HCT116 (cell line): ENCODE data around the gene SUGT1. TPM values are rescaled to one million over a fixed set of nuclear protein-coding genes. Genes with fewer than 3 reads are reported as not detected.

ENCODE experiments used
- ATAC-seq: fragments of 200-7000 bp; cut with Tn5 transposase; 2 replicates; pipeline ENCODE4 v1.9.1; 2020; ENCODE audit warnings: mild to moderate bottlenecking, moderate library complexity
- BruUV-seq: library from RNA; stranded (reverse); fragments of 400-500 nt; replicated peaks from 2 replicates; lab custom pipeline; 2021; lab: Mats Ljungman, UMichigan
- CTCF ChIA-PET: fragments of 300-600 bp; sonication (Branson Sonifier 250); formaldehyde crosslinking; loops from one replicate; lab custom pipeline; 2021; ENCODE audit warnings: antibody characterized with exemption; lab: Charles Lee
- POLR2A ChIA-PET: fragments of 300-600, 350-600 bp; sonication (Branson Sonifier 250); formaldehyde crosslinking; loops from one replicate; lab custom pipeline; 2021; ENCODE audit warnings: antibody characterized with exemption; lab: Charles Lee
- RAD21 ChIA-PET, 2 experiments: fragments of 300-600 bp; sonication (Branson Sonifier 250); formaldehyde crosslinking; loops; one replicate each; lab custom pipeline; 2023; ENCODE audit warnings: low total read pairs in 2 of 2; ENCODE audit not compliant: uncharacterized antibody in 2 of 2, unreplicated experiment in 2 of 2, low non-redundant PET in 1 of 2; lab: Charles Lee
- DNase-seq: peaks from one replicate; pipeline ENCODE4 v3.0.0-alpha.2; 2010; ENCODE audit warnings: low read depth, low spot score
- H2AFZ ChIP-seq: fragments of 200-600 bp; shearing (Covaris generic), sonication (generic); 2 replicates; pipeline ENCODE4 v1.6.1; 2017; ENCODE audit warnings: low read depth, mixed run types, mixed read lengths, antibody characterized with exemption, low read length; ENCODE audit not compliant: poor library complexity, severe bottlenecking
- H3K27ac ChIP-seq: 2 replicates; pipeline ENCODE4 v1.5.1; 2012; ENCODE audit warnings: low read depth, low read length
- H3K27me3 ChIP-seq: fragments of 200-600 bp; sonication (generic); 2 replicates; pipeline ENCODE4 v1.6.1; 2016; ENCODE audit warnings: mixed run types, low read length, mixed read lengths; ENCODE audit not compliant: insufficient read depth
- H3K36me3 ChIP-seq, 2 experiments: fragments of 200-500 bp in 1 of 2; fragments of 200-600 bp in 1 of 2; sonication (Bioruptor generic) in 1 of 2; sonication (generic) in 1 of 2; 2 replicates each; pipeline versions ENCODE4 v1.5.1 to v1.6.1; 2014 to 2016; ENCODE audit warnings: low read length in 2 of 2, inconsistent platforms in 1 of 2, mixed read lengths in 1 of 2, mixed run types in 1 of 2; ENCODE audit not compliant: insufficient read depth in 2 of 2, control insufficient read depth in 1 of 2
- H3K4me1 ChIP-seq, 2 experiments: fragments of 200-600 bp in 1 of 2; sonication (generic) in 1 of 2; 2 replicates each; pipeline versions ENCODE4 v1.5.1 to v1.6.1; 2012 to 2017; ENCODE audit warnings: low read length in 2 of 2, inconsistent platforms in 1 of 2, mild to moderate bottlenecking in 1 of 2, mixed read lengths in 1 of 2, mixed run types in 1 of 2, moderate library complexity in 1 of 2; ENCODE audit not compliant: insufficient read depth in 2 of 2, control insufficient read depth in 1 of 2
- H3K4me2 ChIP-seq: fragments of 200-600 bp; sonication (generic); 2 replicates; pipeline ENCODE4 v1.6.1; 2017; ENCODE audit warnings: mixed run types, low read length, mixed read lengths
- H3K4me3 ChIP-seq, 2 experiments: fragments of 200-600 bp in 1 of 2; sonication (generic) in 1 of 2; replicated peaks in 1 of 2; 2 replicates each; pipeline ENCODE4 v1.5.1; 2011 to 2016; ENCODE audit warnings: low read length in 2 of 2, control low read depth in 1 of 2, low read depth in 1 of 2, mild to moderate bottlenecking in 1 of 2, mixed read lengths in 1 of 2, mixed run types in 1 of 2
- H3K79me2 ChIP-seq: fragments of 200-600 bp; sonication (generic); 2 replicates; pipeline ENCODE4 v1.6.1; 2017; ENCODE audit warnings: mild to moderate bottlenecking, mixed run types, low read length, moderate library complexity, mixed read lengths; ENCODE audit not compliant: insufficient read depth
- H3K9ac ChIP-seq: fragments of 200-600 bp; sonication (generic); 2 replicates; pipeline ENCODE4 v1.6.1; 2016; ENCODE audit warnings: low read length, mixed read lengths
- H3K9me2 ChIP-seq: fragments of 200-600 bp; sonication (generic), shearing (Covaris generic); 2 replicates; pipeline ENCODE4 v1.6.1; 2017; ENCODE audit warnings: mixed run types, mild to moderate bottlenecking, moderate library complexity; ENCODE audit not compliant: insufficient read depth
- H3K9me3 ChIP-seq, 2 experiments: fragments of 200-500 bp in 1 of 2; fragments of 200-600 bp in 1 of 2; sonication (Bioruptor generic) in 1 of 2; sonication (generic) in 1 of 2; 2 replicates each; pipeline ENCODE4 v1.6.1; 2014 to 2017; ENCODE audit warnings: low read length in 2 of 2, mixed read lengths in 2 of 2, inconsistent platforms in 1 of 2, low read depth in 1 of 2, mild to moderate bottlenecking in 1 of 2, mixed run types in 1 of 2, moderate library complexity in 1 of 2; ENCODE audit not compliant: control insufficient read depth in 1 of 2, insufficient read depth in 1 of 2
- H4K20me1 ChIP-seq: fragments of 200-600 bp; sonication (generic), shearing (Covaris generic); 2 replicates; pipeline ENCODE4 v1.6.1; 2017; ENCODE audit warnings: mixed run types, mild to moderate bottlenecking, moderate library complexity; ENCODE audit not compliant: insufficient read depth
- ATF3 ChIP-seq: IDR thresholded peaks from 2 replicates; pipeline ENCODE4 v1.6.1; 2012
- CBX3 ChIP-seq: IDR thresholded peaks from 2 replicates; pipeline ENCODE4 v1.6.1; 2012; ENCODE audit warnings: low read depth
- CEBPB ChIP-seq: IDR thresholded peaks from 2 replicates; pipeline ENCODE4 v1.6.1; 2012; ENCODE audit warnings: low read depth
- EZH2 ChIP-seq: fragments of 200-600 bp; sonication (generic); IDR thresholded peaks from 2 replicates; pipeline ENCODE4 v1.6.1; 2017; ENCODE audit warnings: antibody characterized with exemption, mixed run types
- JUND ChIP-seq: IDR thresholded peaks from 2 replicates; pipeline ENCODE4 v1.6.1; 2012
- MAX ChIP-seq: IDR thresholded peaks from 2 replicates; pipeline ENCODE4 v1.6.1; 2012
- SP1 ChIP-seq: IDR thresholded peaks from 2 replicates; pipeline ENCODE4 v1.6.1; 2012; ENCODE audit warnings: low read depth
- ZFX ChIP-seq: fragments of 450-650 bp; IDR thresholded peaks from 2 replicates; pipeline ENCODE4 v1.6.1; 2017
- ZNF274 ChIP-seq: fragments of 200-500 bp; sonication (Bioruptor generic); IDR thresholded peaks from 2 replicates; pipeline ENCODE4 v1.6.1; 2014; ENCODE audit warnings: mild to moderate bottlenecking, low read depth, low read length, inconsistent platforms
- intact Hi-C: fragments of 100-400 bp; cut with micrococcal nuclease; formaldehyde crosslinking; loops from 2 replicates; pipeline ENCODE4 v1.10.0; 2022
- total RNA-seq: library from RNA; stranded (reverse); gene quantifications from one replicate; pipeline ENCODE4 v1.2.1, GENCODE V29; 2021; ENCODE audit not compliant: unreplicated experiment

Gene SUGT1
- total RNA-seq, 1 experiment from 2014 or later: 75.6 TPM

GRCh38 chr13:52736891-52737290 lies 84.3 kb downstream of the SUGT1 start:
- ChIA-PET POLR2A (no interaction called here), RAD21 (no interaction called here), CTCF (interaction anchor here (1.0 kb wide), 1 partner anchor 397 kb away, joined by 3 read pairs; no protein-coding TSS in a partner anchor)
- ATAC-seq (no peak), DNase-seq (no peak)
- Histone ChIP-seq H3K27ac (no peak overlapping the region), H3K36me3 (no peaks in the 10 kb centered on the region), H3K27me3 (no peaks in the 10 kb centered on the region; the same call in 1 of the 2 replicates), H3K4me2 (no peak overlapping the region), H3K4me3 (no peak overlapping the region), H3K9me2 (no peaks in the 10 kb centered on the region), H3K9me3 (no peaks in the 10 kb centered on the region), H2AFZ (no peak overlapping the region), H3K4me1 (no peaks in the 10 kb centered on the region), H4K20me1 (no peaks in the 10 kb centered on the region), H3K79me2 (no peaks in the 10 kb centered on the region), H3K9ac (no peak overlapping the region)
- BruUV-seq: no TSS peak
- TF ChIP-seq CEBPB (no peak), SP1 (no peak), EZH2 (no peak)
- intact Hi-C loops: no loop called here

- Histone ChIP-seq H4K20me1 (no peaks in the 10 kb centered on the region), H3K27me3 (no peaks in the 10 kb centered on the region; the same call in 1 of the 2 replicates), H3K9me3 (no peaks in the 10 kb centered on the region), H3K4me1 (no peaks in the 10 kb centered on the region), H3K79me2 (no peaks in the 10 kb centered on the region), H2AFZ (no peak overlapping the region), H3K36me3 (no peaks in the 10 kb centered on the region), H3K27ac (no peak overlapping the region), H3K4me3 (no peak overlapping the region), H3K9ac (no peak overlapping the region), H3K4me2 (no peak overlapping the region), H3K9me2 (no peaks in the 10 kb centered on the region)
- no peak for TF ChIP-seq ZFX
- ChIA-PET POLR2A (no interaction called here), CTCF (no interaction called here), RAD21 (no interaction called here)
- no peak for DNase-seq
- no peak for ATAC-seq
- intact Hi-C loops: no loop called here
- BruUV-seq: no TSS peak
These were observed 84.8 kb downstream of the SUGT1 start for GRCh38 chr13:52737451-52737850.

GRCh38 chr13:52737965-52738364 lies 85.3 kb downstream of the SUGT1 start:
- CTCF ChIA-PET: no interaction called here
- BruUV-seq: no TSS peak
- H3K9me2 ChIP-seq: no peaks in the 10 kb centered on the region
- TF ChIP-seq MAX (no peak), ATF3 (no peak), ZNF274 (no peak), CEBPB (no peak), CBX3 (no peak), JUND (no peak)
- RAD21 ChIA-PET: no interaction called here
- no peaks in the 10 kb centered on the region for H3K79me2 ChIP-seq
- DNase-seq (no peak), ATAC-seq (no peak)
- no peak overlapping the region for H3K4me3 ChIP-seq
- intact Hi-C loops: no loop called here
- no peaks in the 10 kb centered on the region for H4K20me1 ChIP-seq
- H3K4me1 ChIP-seq: no peaks in the 10 kb centered on the region
- H3K36me3 ChIP-seq: no peaks in the 10 kb centered on the region
- H2AFZ ChIP-seq: no peak overlapping the region
- no peak overlapping the region for H3K27ac ChIP-seq
- no peaks in the 10 kb centered on the region for H3K9me3 ChIP-seq
- POLR2A ChIA-PET: no interaction called here
- no peak overlapping the region for H3K4me2 ChIP-seq
- H3K9ac ChIP-seq: no peak overlapping the region
- no peaks in the 10 kb centered on the region; the same call in 1 of the 2 replicates for H3K27me3 ChIP-seq
